Heart right ventricle (tissue), 16 donors: ENCODE measurements around the gene APOM. TPM values are rescaled to one million over a fixed set of nuclear protein-coding genes. Genes with fewer than 3 reads are reported as not detected.

Experiments
- ATAC-seq, 8 donors: fragments of 200-7000 bp; cut with Tn5 transposase; one replicate each; pipeline ENCODE4 v1.9.1; 2020; ENCODE audit warnings: mild to moderate bottlenecking in 8 of 8, moderate library complexity in 8 of 8, moderate number of reproducible peaks in 1 of 8
- DNase-seq, 2 donors: peaks; one replicate each; pipeline ENCODE4 v3.0.0-alpha.2; 2020
- H3K27ac ChIP-seq, 10 donors: fragments of 200-600 bp; sonication (generic) in 2 of 10; one replicate each; pipeline versions ENCODE4 v1.5.0 to v1.8.0; 2020 to 2022; ENCODE audit warnings: mild to moderate bottlenecking in 3 of 10
- H3K27me3 ChIP-seq, 7 donors: fragments of 200-600 bp; one replicate each; pipeline ENCODE4 v1.8.0; 2021 to 2022; ENCODE audit warnings: mild to moderate bottlenecking in 2 of 7
- H3K36me3 ChIP-seq, 9 donors: fragments of 200-600 bp; sonication (generic) in 1 of 9; one replicate each; pipeline versions ENCODE4 v1.5.0 to v1.8.0; 2020 to 2022; ENCODE audit warnings: mild to moderate bottlenecking in 2 of 9
- H3K4me1 ChIP-seq, 9 donors: fragments of 200-600 bp; sonication (generic) in 1 of 9; one replicate each; pipeline versions ENCODE4 v1.5.0 to v1.8.0; 2020 to 2022; ENCODE audit warnings: mild to moderate bottlenecking in 4 of 9
- H3K4me3 ChIP-seq, 10 donors: fragments of 200-600 bp; sonication (generic) in 2 of 10; one replicate each; pipeline versions ENCODE4 v1.5.0 to v1.8.0; 2020 to 2022; ENCODE audit warnings: mild to moderate bottlenecking in 7 of 10, moderate library complexity in 2 of 10
- H3K9me3 ChIP-seq, 11 donors: fragments of 200-600 bp in 10 of 11; sonication (generic) in 2 of 11; one replicate each; pipeline versions ENCODE4 v1.5.0 to v1.8.0; 2013 to 2022; ENCODE audit warnings: mild to moderate bottlenecking in 2 of 11, control low read depth in 1 of 11, moderate library complexity in 1 of 11
- WGBS, 2 donors: extraction: QIAGEN DNeasy Blood & Tissue Kit; methylation state at CpG; one replicate each; pipeline ENCODE4 v1.1.7; 2013; ENCODE audit warnings: inconsistent platforms in 1 of 2; 5-methylcytosine and 5-hydroxymethylcytosine counted together
- intact Hi-C, 10 donors: fragments of 100-400 bp; cut with DNase I; formaldehyde crosslinking; loops; one replicate each; pipeline versions ENCODE4 v1.11.1 to v1.14.2; 2022
- polyA plus RNA-seq, 2 donors: library from polyadenylated mRNA; stranded (reverse); fragments of 200-250 nt; gene quantifications; one replicate each; pipeline ENCODE4 v1.2.3, GENCODE V29; 2013
- total RNA-seq, 10 donors: library from RNA; stranded (reverse); fragmentation: NEBNext Ultra II Directional in 3 of 10; extraction: Animal tissue kit (Norgen Biotek cat#: 25700) in 3 of 10; gene quantifications; one replicate each; pipeline versions ENCODE4 v1.2.1 to v1.2.4, GENCODE V29; 2021 to 2023
- TF ChIP-seq, protein P1 (sequence below), 9 donors: fragments of 200-600 bp; sonication (generic) in 2 of 9; IDR thresholded peaks; one replicate each; pipeline versions ENCODE4 v1.5.0 to v1.8.0; 2021 to 2022; ENCODE audit warnings: antibody characterized with exemption in 9 of 9, mild to moderate bottlenecking in 5 of 9, moderate library complexity in 1 of 9
- donor health status: Arrhythmogenic right ventricular cardiomyopathy.
- donor health status: ischemic (EF 13 %, LVEDD 7.1; RV severe dilation, severe dysfunction).
- donor health status: healthy with polysubstance abuse.
- donor health status: DM: no; HTN: yes; CAD: no.
- donor health status: DM: no; HTN: no; CAD: no.
- donor health status: ischemic (EF 25% LVEDD 6.9; RV normal size, moderate dysfunction).
- donor health status: ischemic (EF 25% LVEDD 5.7; RV mildly dilated, moderate dysfunction).
- donor health status: healthy.
- donor health status: DM: yes; HTN: yes; CAD: no.
- donor health status: Ischemic cardiomyopathy.
- donor health status: ischemic (EF 35%, LVEDD 5.7; RV mildly dilated, moderate dysfunction).
- donor health status: nonischemic (EF 11% LVEDD 7.7; RV severe dilation, severe dysfunction).
- donor health status: DM: yes; HTN: yes; CAD: no.
- donor health status: PGD.
- donor health status: ischemic (EF 29% LVEDD 5.4; RV normal size, mild dysfunction).
- donor health status: nonischemic (EF 23%, LVEDD 6.1; RV moderate dilation, normal function).

Gene APOM
- total and polyA plus RNA-seq, 12 donors, result 1.8 to 7.4 (median 3.0) TPM

DNA sequence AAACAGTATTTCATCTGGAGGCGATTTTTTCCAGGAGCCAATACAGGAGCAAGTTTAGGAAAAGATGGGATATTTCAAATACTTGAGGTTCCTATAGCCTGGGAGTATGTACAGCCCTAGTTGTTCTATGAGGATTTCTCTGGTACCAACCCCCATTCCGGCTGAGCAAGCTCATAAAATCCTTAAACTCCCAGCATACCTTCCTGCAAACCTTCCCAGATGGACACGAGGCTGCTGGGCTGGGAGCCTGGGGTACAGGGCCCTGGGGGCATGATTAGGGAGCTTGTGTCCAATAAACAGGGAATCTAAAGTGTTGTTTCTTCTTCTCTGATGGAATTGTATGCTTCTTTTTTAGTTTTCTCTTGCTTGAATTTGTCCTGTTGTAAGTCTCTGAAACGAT is 33.7 kb upstream of the APOM start:
- Histone ChIP-seq H3K4me3 (peak overlapping the region in 8 of 10 donors; percentile 70 to 99 (median 86)), H3K4me1 (peaks cover 0 to 24% (median 21%) of the 10 kb centered on the region in 9 donors), H3K27me3 (no peaks in the 10 kb centered on the region), H3K27ac (peak overlapping the region in 8 of 10 donors; percentile 12 to 99 (median 95)), H3K36me3 (peaks cover 0 to 48% (median 35%) of the 10 kb centered on the region in 9 donors), H3K9me3 (no peaks in the 10 kb centered on the region)
- TF ChIP-seq, protein P1, sequence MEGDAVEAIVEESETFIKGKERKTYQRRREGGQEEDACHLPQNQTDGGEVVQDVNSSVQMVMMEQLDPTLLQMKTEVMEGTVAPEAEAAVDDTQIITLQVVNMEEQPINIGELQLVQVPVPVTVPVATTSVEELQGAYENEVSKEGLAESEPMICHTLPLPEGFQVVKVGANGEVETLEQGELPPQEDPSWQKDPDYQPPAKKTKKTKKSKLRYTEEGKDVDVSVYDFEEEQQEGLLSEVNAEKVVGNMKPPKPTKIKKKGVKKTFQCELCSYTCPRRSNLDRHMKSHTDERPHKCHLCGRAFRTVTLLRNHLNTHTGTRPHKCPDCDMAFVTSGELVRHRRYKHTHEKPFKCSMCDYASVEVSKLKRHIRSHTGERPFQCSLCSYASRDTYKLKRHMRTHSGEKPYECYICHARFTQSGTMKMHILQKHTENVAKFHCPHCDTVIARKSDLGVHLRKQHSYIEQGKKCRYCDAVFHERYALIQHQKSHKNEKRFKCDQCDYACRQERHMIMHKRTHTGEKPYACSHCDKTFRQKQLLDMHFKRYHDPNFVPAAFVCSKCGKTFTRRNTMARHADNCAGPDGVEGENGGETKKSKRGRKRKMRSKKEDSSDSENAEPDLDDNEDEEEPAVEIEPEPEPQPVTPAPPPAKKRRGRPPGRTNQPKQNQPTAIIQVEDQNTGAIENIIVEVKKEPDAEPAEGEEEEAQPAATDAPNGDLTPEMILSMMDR (IDR thresholded peaks at IDR 0.05), result no peak
- DNase-seq, result no peak
- intact Hi-C loops, result loop anchor here in 2 of 10 donors (2.0 to 5.0 kb wide), 2 partner anchors 31 to 275 kb away; partner anchors contain the start of genes BAG6 (in 1 of the 2) and EHMT2 (in 1 of the 2)
- no peak for ATAC-seq
- 21 to 26% methylated on average over 4 of the region's 4 CpGs for WGBS, 2 donors

DNA sequence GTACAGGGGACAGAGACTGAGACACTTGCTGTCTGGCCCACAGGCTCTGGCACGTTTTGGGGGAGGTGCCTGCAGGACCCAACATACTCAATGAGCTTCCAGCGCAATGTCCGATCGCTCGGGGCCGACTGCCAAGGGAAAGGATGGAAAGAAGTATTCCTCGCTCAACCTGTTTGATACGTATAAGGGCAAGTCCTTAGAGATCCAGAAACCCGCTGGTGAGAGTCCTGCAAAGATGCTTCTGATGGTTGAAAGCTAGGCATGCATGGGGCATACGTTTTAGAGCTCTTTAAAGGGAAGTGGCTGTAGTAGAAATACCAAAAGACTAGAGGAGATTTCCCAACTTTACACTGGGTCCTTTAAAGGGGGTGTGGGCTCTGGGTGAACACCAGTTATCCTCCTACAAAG is 33.0 kb upstream of the APOM start:
- DNase-seq (no peak), ATAC-seq (no peak)
- Histone ChIP-seq H3K27ac (peak overlapping the region in 5 of 10 donors; percentile 12 to 99 (median 95)), H3K4me3 (peak overlapping the region in 2 of 10 donors; percentile 74 to 79), H3K9me3 (no peaks in the 10 kb centered on the region), H3K36me3 (peaks cover 0 to 55% (median 42%) of the 10 kb centered on the region in 9 donors), H3K27me3 (no peaks in the 10 kb centered on the region), H3K4me1 (peaks cover 0 to 24% (median 21%) of the 10 kb centered on the region in 9 donors)
- TF ChIP-seq, protein P1 (IDR thresholded peaks at IDR 0.05), result no peak
- intact Hi-C loops, result loop anchor here in 1 of 10 donors (5.0 kb wide), 1 partner anchor 275 kb away; the partner anchor contains the start of gene EHMT2
- 44 to 57% methylated on average over 10 of the region's 10 CpGs for WGBS, 2 donors

DNA sequence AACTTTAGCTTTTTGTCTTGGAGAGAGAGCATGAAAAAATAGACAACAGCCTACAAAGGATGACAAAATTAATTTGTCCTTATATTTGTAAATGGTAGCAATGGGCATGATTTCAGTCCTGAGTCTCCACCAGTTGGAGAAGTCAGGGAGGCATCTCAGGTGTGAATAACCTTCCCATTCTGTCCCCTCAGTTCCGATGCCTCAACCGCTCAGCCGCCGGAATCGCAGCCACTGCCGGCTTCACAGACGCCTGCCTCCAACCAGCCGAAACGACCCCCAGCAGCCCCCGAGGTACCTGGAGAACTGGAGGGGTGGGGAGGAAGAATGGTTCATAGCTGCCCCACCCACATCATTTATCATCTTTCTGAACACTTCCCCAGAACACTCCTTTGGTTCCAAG is 31.6 kb upstream of the APOM start:
- 92 to 93% methylated on average over 10 of the region's 10 CpGs for WGBS, 2 donors
- no peak for DNase-seq

DNA sequence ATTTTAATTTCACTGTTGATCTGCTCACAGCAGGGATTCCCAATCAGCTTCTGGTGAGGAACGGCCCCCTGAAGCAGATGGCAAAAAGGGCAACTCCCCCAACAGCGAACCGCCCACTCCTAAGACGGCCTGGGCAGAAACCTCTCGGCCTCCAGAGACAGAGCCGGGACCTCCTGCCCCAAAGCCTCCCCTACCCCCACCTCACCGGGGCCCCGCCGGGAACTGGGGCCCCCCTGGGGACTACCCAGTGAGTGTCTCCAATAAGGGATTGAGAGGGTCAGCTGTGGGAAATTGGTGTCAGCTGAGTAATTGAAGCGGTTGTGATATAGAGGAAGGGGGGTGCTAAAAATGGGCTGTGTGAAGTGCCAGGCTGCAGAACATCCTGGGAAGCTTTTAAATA is 28.7 kb upstream of the APOM start:
- WGBS, 2 donors, result 83 to 85% methylated on average over 10 of the region's 10 CpGs
- Histone ChIP-seq H3K27me3 (no peaks in the 10 kb centered on the region), H3K9me3 (no peaks in the 10 kb centered on the region), H3K4me3 (no peak overlapping the region), H3K4me1 (peaks cover 0 to 10% (median 8%) of the 10 kb centered on the region in 9 donors), H3K36me3 (peaks cover 17 to 98% (median 84%) of the 10 kb centered on the region in 9 donors), H3K27ac (no peak overlapping the region)
- TF ChIP-seq, protein P1 (IDR thresholded peaks at IDR 0.05), result no peak
- DNase-seq, result no peak
- no peak for ATAC-seq
- intact Hi-C loops, result no loop called here

More for the DNA sequence above, 31.6 kb upstream of the APOM start:
- TF ChIP-seq, protein P1 (IDR thresholded peaks at IDR 0.05), result no peak
- peaks cover 0 to 24% (median 21%) of the 10 kb centered on the region in 9 donors for H3K4me1 ChIP-seq
- no peak for ATAC-seq
- no peaks in the 10 kb centered on the region for H3K9me3 ChIP-seq
- peaks cover 4 to 69% (median 56%) of the 10 kb centered on the region in 9 donors for H3K36me3 ChIP-seq
- no peak overlapping the region for H3K27ac ChIP-seq
- H3K4me3 ChIP-seq, result no peak overlapping the region
- H3K27me3 ChIP-seq, result no peaks in the 10 kb centered on the region
- intact Hi-C loops, result loop anchor here in 1 of 10 donors (5.0 kb wide), 1 partner anchor 273 kb away; the partner anchor contains the start of gene EHMT2
